Urinary bladder (tissue), 4 donors: ENCODE data around the gene TPT1. TPM values are rescaled to one million over a fixed set of nuclear protein-coding genes. Genes with fewer than 3 reads are reported as not detected.
"Not testable (repeated sequence)": the region's sequence is repeated elsewhere in the genome, so short reads cannot be mapped to it uniquely, and the experiment has no call there.

Experiments
- DNase-seq: peaks from one replicate; pipeline ENCODE4 v3.0.0-alpha.2; 2015; ENCODE audit errors: extremely low spot score
- H3K27ac ChIP-seq: one replicate; pipeline ENCODE4 v1.5.1; 2013; ENCODE audit warnings: low read depth, mild to moderate bottlenecking, moderate library complexity
- H3K36me3 ChIP-seq: one replicate; pipeline ENCODE4 v1.6.1; 2013; ENCODE audit warnings: mild to moderate bottlenecking, moderate library complexity; ENCODE audit not compliant: insufficient read depth
- H3K4me1 ChIP-seq: one replicate; pipeline ENCODE4 v1.6.1; 2013; ENCODE audit warnings: mild to moderate bottlenecking, moderate library complexity; ENCODE audit not compliant: insufficient read depth
- H3K4me3 ChIP-seq: one replicate; pipeline ENCODE4 v1.5.1; 2013; ENCODE audit warnings: low read depth, low read length
- WGBS: extraction: QIAGEN DNeasy Blood & Tissue Kit; methylation state at CpG from one replicate; pipeline ENCODE4 v1.1.7; 2013; 5-methylcytosine and 5-hydroxymethylcytosine counted together
- polyA plus RNA-seq: library from polyadenylated mRNA; stranded (reverse); fragments of 200-250 nt; gene quantifications from one replicate; pipeline ENCODE4 v1.2.3, GENCODE V29; 2013
- total RNA-seq: library from RNA; depleted of rRNA; stranded (reverse); fragments of >200 nt; gene quantifications from one replicate; pipeline ENCODE4 v1.2.3, GENCODE V29; 2014
- donor health status: healthy with polysubstance abuse.
- donor health status: healthy.

Gene TPT1
- 4,976 TPM for total RNA-seq
- polyA plus RNA-seq: 5,644 TPM

DNA sequence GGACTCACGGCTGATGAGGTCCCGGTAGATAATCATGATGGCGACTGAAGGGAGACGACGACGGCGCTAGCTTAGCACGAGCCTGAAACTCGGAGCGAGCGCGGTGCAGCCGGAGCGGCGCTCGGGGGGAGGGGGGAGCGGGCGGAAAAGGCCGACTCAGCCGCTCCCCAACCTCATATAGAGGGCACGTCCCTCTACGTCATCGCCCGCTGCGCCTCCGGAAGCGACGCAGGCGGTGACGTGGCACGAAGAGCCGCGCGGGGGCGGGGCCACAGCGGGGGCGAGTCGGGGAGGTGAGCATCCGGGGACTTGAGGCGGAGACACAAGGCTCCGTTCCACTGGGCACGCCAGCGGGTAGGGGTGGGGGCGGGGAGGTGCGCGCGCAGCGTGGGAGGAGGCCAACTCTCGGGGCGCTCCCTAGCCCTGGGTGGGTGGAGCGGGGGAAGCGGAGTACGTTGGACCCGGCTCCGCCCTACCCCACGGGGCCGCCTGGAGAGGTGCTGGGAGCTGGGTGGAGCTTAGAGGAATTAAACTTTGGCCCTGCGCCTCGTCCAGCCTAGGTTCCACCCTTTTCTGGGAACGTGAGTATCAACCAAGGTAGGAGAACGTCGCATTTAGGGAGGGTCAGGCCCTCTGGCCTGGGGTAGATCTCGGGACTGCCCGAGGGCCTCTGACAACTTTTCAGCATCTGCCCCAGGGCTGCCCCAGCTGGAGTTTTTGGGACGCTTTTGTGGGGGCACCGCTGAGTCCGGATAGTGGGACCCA, at the start of gene TPT1:
TPT1 (minus strand) TSS at position 150 of the 765 bp plus-strand sequence; CDS start at position 36, 114 bp downstream.
- Histone ChIP-seq H3K36me3 (peaks cover 4% of the 10 kb centered on the region), H3K4me3 (peak within 1 kb of the TSS; percentile 72), H3K4me1 (no peaks in the 10 kb centered on the region), H3K27ac (peak within 1 kb of the TSS; percentile 100)
- DNase-seq: peak; percentile 95
- WGBS: under 1% methylated on average over 67 of the region's 67 CpGs

GRCh38 chr13:45390348-45390747, 49.4 kb upstream of the TPT1 start:
- 96% methylated on average over 8 of the region's 9 CpGs for WGBS
- not testable (repeated sequence) for H3K27ac ChIP-seq, DNase-seq, H3K36me3 ChIP-seq, H3K4me1 ChIP-seq, H3K4me3 ChIP-seq

DNA sequence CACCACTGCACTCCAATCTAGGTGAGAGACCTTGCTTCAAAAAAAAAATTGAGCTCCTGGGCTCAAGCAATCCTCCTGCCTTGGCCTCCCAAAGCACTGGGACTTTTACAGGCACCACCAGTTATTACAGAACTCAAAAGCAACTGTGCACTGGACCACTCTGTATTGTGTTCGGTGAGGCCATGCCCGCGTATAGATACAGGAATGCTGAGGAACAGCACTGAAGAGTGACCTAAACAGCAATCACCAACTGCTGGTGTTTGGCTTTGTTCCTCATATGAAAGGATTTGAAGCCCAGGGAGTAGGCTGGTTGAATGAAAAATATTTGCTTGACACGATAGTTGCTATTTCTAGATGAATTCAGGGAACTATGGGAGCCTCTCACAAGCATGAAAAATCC, 47.7 kb upstream of the TPT1 start:
- no peak overlapping the region for H3K4me3 ChIP-seq
- no peak for DNase-seq
- no peaks in the 10 kb centered on the region for H3K36me3 ChIP-seq
- 92% methylated on average over 4 of the region's 4 CpGs for WGBS
- no peaks in the 10 kb centered on the region for H3K4me1 ChIP-seq
- H3K27ac ChIP-seq: no peak overlapping the region

GRCh38 chr13:45386892-45387575, 46.1 kb upstream of the TPT1 start:
- not testable (repeated sequence) for H3K4me3 ChIP-seq, H3K4me1 ChIP-seq, H3K27ac ChIP-seq, DNase-seq, H3K36me3 ChIP-seq
- 91% methylated on average over 17 of the region's 17 CpGs for WGBS

- no peaks in the 10 kb centered on the region for H3K4me1 ChIP-seq
- no peak overlapping the region for H3K4me3 ChIP-seq
- WGBS: 90% methylated on average over 5 of the region's 5 CpGs
- no peak overlapping the region for H3K27ac ChIP-seq
- DNase-seq: no peak
- H3K36me3 ChIP-seq: no peaks in the 10 kb centered on the region
These were observed 45.0 kb upstream of the TPT1 start for GRCh38 chr13:45385907-45386553.

- Histone ChIP-seq H3K36me3 (no peaks in the 10 kb centered on the region), H3K27ac (no peak overlapping the region), H3K4me1 (no peaks in the 10 kb centered on the region), H3K4me3 (no peak overlapping the region)
- no peak for DNase-seq
- WGBS: 97% methylated on average over 5 of the region's 5 CpGs
These were observed 44.3 kb upstream of the TPT1 start for GRCh38 chr13:45385320-45385719.

- Histone ChIP-seq H3K36me3 (no peaks in the 10 kb centered on the region), H3K4me3 (no peak overlapping the region), H3K27ac (no peak overlapping the region), H3K4me1 (no peaks in the 10 kb centered on the region)
- no peak for DNase-seq
- 80% methylated on average over 4 of the region's 4 CpGs for WGBS
These were observed 43.6 kb upstream of the TPT1 start for GRCh38 chr13:45384474-45385174.

- WGBS: 82% methylated on average over 8 of the region's 8 CpGs
- not testable (repeated sequence) for H3K27ac ChIP-seq, H3K4me3 ChIP-seq, DNase-seq, H3K4me1 ChIP-seq, H3K36me3 ChIP-seq
These were observed 41.8 kb upstream of the TPT1 start for GRCh38 chr13:45382739-45383138.

DNA sequence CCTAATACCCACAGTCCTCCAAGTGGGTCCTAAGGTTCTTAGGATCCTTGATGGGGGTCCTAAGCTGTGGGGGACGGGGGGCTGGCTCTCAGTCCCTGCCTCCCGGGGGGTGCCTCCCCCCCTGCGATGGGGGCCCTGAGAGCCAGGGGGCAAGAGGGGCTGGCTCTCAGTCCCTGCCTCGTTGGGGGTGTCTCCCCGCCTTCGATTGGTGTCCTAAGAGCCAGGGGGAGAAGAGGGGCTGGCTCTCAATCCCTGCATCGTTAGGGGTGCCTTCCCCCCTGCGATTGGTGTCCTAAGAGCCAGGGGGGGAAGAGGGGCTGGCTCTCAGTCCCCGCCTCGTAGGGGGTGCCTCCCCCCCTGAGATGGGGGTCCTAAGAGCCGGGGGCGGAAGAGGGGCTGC, 40.2 kb upstream of the TPT1 start:
- WGBS: 85% methylated on average over 12 of the region's 12 CpGs
- DNase-seq: no peak
- H3K4me1 ChIP-seq: no peaks in the 10 kb centered on the region
- no peaks in the 10 kb centered on the region for H3K36me3 ChIP-seq
- H3K27ac ChIP-seq: no peak overlapping the region
- no peak overlapping the region for H3K4me3 ChIP-seq

DNA sequence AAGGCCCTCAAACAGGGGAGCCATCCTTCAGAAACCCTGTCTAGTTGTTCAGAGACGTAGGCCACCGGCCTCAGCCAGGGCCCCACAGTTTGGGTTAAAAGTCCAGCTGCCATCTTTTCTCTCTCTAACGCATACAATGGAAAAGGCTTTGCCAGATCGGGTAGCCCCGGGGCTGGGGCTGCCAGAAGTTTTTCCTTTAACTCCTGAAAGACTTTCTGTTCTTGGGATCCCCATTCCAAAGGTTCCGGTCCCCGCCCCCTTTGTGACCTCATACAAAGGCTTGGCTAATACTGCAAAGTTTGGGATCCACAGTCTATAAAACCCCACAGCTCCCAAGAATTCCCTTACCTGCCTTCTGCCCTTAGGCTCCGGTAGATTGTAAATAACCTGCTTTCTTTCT, 39.7 kb upstream of the TPT1 start:
- WGBS: 77% methylated on average over 6 of the region's 8 CpGs
- not testable (repeated sequence) for H3K36me3 ChIP-seq, DNase-seq, H3K4me3 ChIP-seq, H3K27ac ChIP-seq, H3K4me1 ChIP-seq

- not testable (repeated sequence) for H3K4me3 ChIP-seq, H3K36me3 ChIP-seq, H3K4me1 ChIP-seq, DNase-seq, H3K27ac ChIP-seq
- 88% methylated on average over 7 of the region's 10 CpGs for WGBS
These were observed 38.5 kb upstream of the TPT1 start for GRCh38 chr13:45379516-45379915.

DNA sequence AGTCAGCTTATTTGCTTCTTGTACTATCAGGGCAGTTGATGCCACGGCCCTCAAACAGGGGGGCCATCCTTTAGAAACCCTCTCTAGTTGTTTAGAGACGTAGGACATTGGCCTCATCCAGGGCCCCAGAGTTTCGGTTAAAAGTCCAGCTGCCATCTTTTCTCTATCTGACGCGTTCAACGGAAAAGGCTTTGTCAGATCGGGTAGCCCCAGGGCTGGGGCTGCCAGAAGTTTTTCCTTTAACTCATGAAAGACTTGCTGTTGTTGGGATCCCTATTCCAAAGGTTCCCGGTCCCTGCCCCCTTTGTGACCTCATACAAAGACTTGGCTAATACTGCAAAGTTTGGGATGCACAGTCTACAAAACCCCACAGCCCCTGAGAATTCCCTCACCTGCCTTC, 37.8 kb upstream of the TPT1 start:
- not testable (repeated sequence) for DNase-seq, H3K36me3 ChIP-seq, H3K4me1 ChIP-seq, H3K27ac ChIP-seq, H3K4me3 ChIP-seq
- WGBS: 84% methylated on average over 8 of the region's 8 CpGs

DNA sequence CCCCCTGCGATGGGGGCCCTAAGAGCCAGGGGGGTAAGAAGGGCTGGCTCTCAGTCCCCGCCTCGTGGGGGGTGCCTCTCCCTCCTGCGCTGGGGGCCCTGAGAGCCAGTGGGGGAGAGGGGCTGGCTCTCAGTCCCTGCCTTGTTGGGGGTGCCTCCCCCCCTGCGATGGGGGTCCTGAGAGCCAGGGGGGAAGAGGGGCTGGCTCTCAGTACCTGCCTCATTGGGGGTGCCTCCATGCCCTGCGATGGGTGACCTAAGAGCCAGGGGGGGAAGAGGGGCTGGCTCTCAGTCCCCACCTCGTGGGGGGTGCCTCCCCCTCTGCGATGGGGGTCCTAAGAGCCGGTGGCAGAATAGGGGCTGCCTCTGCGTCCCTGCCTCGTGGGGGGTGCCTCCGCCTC, 36.3 kb upstream of the TPT1 start:
- H3K4me1 ChIP-seq, H3K36me3 ChIP-seq, H3K27ac ChIP-seq, H3K4me3 ChIP-seq, DNase-seq: not testable (repeated sequence)
- WGBS: 87% methylated on average over 12 of the region's 12 CpGs
